Esophagus squamous epithelium (tissue), 5 donors: Measurements from ENCODE around the gene NMT1. TPM values are rescaled to one million over a fixed set of nuclear protein-coding genes. Genes with fewer than 3 reads are reported as not detected.
A peak's percentile ranks its signal among the peaks of the same experiment; 100 is the strongest.

Source experiments
- DNase-seq: peaks from one replicate; lab custom pipeline; 2025; lab: John Stamatoyannopoulos, UW
- H3K27ac ChIP-seq, 4 donors: fragments of 200-600 bp; sonication (generic); one replicate each; pipeline ENCODE4 v1.5.1; 2016 to 2019; ENCODE audit warnings: mild to moderate bottlenecking in 1 of 4
- H3K27me3 ChIP-seq, 4 donors: fragments of 200-600 bp; sonication (generic); 1 replicate in 3 of 4; 2 replicates in 1 of 4; pipeline versions ENCODE4 v1.5.1 to v1.6.0; 2017 to 2021; ENCODE audit warnings: antibody characterized with exemption in 1 of 4
- H3K36me3 ChIP-seq, 3 donors: fragments of 200-600 bp; sonication (generic); one replicate each; pipeline ENCODE4 v1.5.1; 2016 to 2019
- H3K4me1 ChIP-seq, 3 donors: fragments of 200-600 bp; sonication (generic); one replicate each; pipeline ENCODE4 v1.5.1; 2017 to 2019
- H3K4me3 ChIP-seq, 4 donors: fragments of 200-600 bp; sonication (generic); 1 replicate in 3 of 4; 2 replicates in 1 of 4; pipeline ENCODE4 v1.5.1; 2016 to 2019; ENCODE audit warnings: mild to moderate bottlenecking in 2 of 4, moderate library complexity in 1 of 4
- H3K9me3 ChIP-seq, 3 donors: fragments of 200-600 bp; sonication (generic); one replicate each; pipeline ENCODE4 v1.5.1; 2016 to 2019
- POLR2A ChIP-seq, 4 donors: fragments of 450-650 bp; IDR thresholded peaks; one replicate each; pipeline ENCODE4 v1.6.1; 2017; ENCODE audit warnings: antibody characterized with exemption in 4 of 4, mild to moderate bottlenecking in 4 of 4, moderate library complexity in 3 of 4
- WGBS, 2 donors: methylation state at CpG; one replicate each; pipeline ENCODE4 v1.1.5; 2018; 5-methylcytosine and 5-hydroxymethylcytosine counted together
- intact Hi-C: fragments of 100-400 bp; cut with DNase I; formaldehyde crosslinking; loops from one replicate; pipeline ENCODE4 v1.15.0; 2022
- total RNA-seq, 4 donors: library from RNA; depleted of rRNA; stranded (reverse); fragments of >200 nt; gene quantifications; one replicate each; pipeline ENCODE4 v1.1.0, GENCODE V29; 2016
- TF ChIP-seq, protein P1 (sequence below), 6 experiments: fragments of 450-650 bp in 4 of 6; fragments of 200-600 bp in 2 of 6; sonication (generic) in 2 of 6; IDR thresholded peaks; one replicate each; pipeline ENCODE4 v1.5.1; 2016 to 2019; ENCODE audit warnings: antibody characterized with exemption in 6 of 6, mild to moderate bottlenecking in 4 of 6, moderate library complexity in 4 of 6
- donor health status: DM: yes; HTN: yes; CAD: no.

NMT1 gene
- total RNA-seq, 4 donors from 2014 or later = 54.6 to 66.2 (median 57.8) TPM

DNA sequence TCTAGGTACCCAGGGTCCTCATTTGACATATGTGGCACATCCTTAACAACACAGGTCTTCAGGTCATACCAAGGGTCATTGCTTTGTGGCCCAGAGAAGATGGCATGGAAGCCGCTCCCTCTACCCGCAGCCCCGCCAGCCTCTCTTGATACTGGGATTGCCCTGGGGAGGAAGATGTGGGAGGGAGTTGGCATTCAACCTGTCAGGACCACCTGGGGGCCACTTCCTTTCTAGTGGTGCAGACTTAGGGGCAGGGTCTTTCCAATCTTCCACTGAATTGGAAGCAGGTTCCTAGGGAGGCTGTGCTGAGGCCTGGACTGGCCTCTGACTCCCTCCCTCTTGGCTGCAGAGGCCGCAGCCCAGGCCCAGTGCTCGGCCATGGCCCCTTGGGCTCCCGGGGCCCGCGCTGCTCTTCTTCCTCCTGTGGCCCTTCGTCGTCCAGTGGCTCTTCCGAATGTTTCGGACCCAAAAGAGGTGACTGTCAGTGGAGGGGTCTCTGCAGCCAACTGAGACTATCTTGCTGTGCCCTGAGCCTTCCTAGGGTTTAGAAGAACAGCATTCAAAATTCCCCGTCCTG is 82.1 kb downstream of the NMT1 start:
- Histone ChIP-seq H3K36me3 (peaks cover 0 to 10% (median 0%) of the 10 kb centered on the region in 3 donors), H3K27me3 (no peaks in the 10 kb centered on the region), H3K4me1 (peaks cover 17 to 47% (median 21%) of the 10 kb centered on the region in 3 donors), H3K4me3 (peak overlapping the region in 3 of 4 donors; percentile 59 to 73 (median 59)), H3K27ac (peak overlapping the region; percentile 90 to 95 (median 94)), H3K9me3 (no peaks in the 10 kb centered on the region)
- intact Hi-C loops = no loop called here
- TF ChIP-seq, protein P1, sequence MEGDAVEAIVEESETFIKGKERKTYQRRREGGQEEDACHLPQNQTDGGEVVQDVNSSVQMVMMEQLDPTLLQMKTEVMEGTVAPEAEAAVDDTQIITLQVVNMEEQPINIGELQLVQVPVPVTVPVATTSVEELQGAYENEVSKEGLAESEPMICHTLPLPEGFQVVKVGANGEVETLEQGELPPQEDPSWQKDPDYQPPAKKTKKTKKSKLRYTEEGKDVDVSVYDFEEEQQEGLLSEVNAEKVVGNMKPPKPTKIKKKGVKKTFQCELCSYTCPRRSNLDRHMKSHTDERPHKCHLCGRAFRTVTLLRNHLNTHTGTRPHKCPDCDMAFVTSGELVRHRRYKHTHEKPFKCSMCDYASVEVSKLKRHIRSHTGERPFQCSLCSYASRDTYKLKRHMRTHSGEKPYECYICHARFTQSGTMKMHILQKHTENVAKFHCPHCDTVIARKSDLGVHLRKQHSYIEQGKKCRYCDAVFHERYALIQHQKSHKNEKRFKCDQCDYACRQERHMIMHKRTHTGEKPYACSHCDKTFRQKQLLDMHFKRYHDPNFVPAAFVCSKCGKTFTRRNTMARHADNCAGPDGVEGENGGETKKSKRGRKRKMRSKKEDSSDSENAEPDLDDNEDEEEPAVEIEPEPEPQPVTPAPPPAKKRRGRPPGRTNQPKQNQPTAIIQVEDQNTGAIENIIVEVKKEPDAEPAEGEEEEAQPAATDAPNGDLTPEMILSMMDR (IDR thresholded peaks at IDR 0.05) = no peak
- TF ChIP-seq POLR2A (IDR thresholded peaks at IDR 0.05) = no peak
- DNase-seq = no peak
- WGBS, 2 donors = 57 to 90% methylated on average over 2 to 8 of the region's 13 CpGs

DNA sequence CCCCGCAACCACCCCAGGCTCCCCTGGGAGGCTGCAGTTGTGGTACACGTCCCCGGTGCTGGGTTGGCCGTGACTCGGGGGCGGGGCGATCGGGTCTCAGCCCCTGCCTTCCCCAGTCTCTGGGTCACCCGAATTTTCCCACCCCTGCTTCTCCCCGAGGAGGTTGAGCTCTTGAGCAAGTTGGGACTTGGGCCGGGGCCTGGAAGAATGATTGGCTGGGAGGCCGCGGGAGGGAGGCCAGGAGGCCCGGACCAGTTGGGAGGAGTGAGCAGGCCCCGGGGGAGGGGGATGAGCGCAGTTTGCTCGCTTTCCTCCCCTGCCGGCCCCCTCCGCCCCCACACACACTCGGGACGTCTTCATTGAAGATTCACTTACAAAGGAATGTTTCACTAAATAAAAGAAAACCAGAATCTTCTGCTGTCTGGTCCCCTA is 82.7 kb downstream of the NMT1 start:
- intact Hi-C loops = no loop called here

DNA sequence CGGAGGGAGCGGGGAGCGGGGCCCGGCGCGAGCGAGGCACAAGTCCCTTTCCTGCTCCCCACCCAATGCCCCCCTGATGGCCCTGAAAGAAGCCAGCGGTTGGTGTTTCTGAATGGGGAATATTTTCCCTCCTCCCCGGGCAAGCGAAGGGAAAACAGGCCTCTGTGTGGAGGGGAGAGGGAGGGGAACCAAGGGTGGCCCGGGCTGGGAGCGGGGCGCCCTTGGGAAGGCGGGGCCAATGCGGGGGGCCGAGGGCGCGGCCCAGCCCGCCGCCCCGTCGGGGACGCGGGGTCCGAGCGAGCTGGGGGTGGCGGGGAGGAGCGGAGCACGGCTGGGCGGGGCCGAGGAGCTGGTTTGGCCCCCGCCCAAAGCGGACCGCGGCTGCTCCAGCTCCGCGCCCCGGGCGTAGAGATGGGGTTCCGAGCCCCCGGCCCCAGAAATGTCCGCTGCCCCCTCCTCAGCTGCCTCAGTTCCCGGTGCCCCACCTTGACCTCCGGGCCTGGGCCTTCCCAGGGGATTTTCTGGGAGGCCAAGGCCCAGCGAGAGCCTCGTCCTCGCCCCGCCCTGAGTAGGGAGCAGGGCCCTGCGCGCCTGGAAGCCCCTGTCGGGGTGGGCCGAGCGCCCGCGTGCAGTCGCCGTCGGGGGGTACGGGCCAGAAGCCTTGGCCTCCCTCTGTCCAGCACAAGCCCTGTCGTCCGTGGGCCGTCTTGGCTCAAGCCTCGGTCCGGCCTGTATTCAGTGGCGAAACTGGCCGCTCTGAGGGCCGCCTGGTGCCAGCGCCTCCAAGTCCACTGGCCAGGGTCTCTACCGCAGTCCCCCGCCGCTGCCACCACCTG is 83.3 kb downstream of the NMT1 start:
- 8 to 14% methylated on average over 6 to 8 of the region's 71 CpGs for WGBS, 2 donors
- H3K36me3 ChIP-seq = peaks cover 0 to 2% (median 0%) of the 10 kb centered on the region in 3 donors
- peak overlapping the region; percentile 90 to 95 (median 94) for H3K27ac ChIP-seq
- intact Hi-C loops = no loop called here
- no peak for DNase-seq
- peak overlapping the region; percentile 43 to 73 (median 59) for H3K4me3 ChIP-seq
- no peaks in the 10 kb centered on the region for H3K27me3 ChIP-seq
- peak in 2 of 4 donors; percentile 1 to 14 for TF ChIP-seq POLR2A (IDR thresholded peaks at IDR 0.05)
- TF ChIP-seq, protein P1 (IDR thresholded peaks at IDR 0.05) = no peak
- H3K9me3 ChIP-seq = no peaks in the 10 kb centered on the region
- peaks cover 17 to 46% (median 21%) of the 10 kb centered on the region in 3 donors for H3K4me1 ChIP-seq

More for the DNA sequence above, 82.7 kb downstream of the NMT1 start:
- peaks cover 0 to 8% (median 0%) of the 10 kb centered on the region in 3 donors for H3K36me3 ChIP-seq
- no peak for DNase-seq
- H3K9me3 ChIP-seq = no peaks in the 10 kb centered on the region
- TF ChIP-seq, protein P1 (IDR thresholded peaks at IDR 0.05) = no peak
- TF ChIP-seq POLR2A (IDR thresholded peaks at IDR 0.05) = peak in 2 of 4 donors; percentile 13 to 26
- H3K27me3 ChIP-seq = no peaks in the 10 kb centered on the region
- H3K27ac ChIP-seq = peak overlapping the region; percentile 90 to 95 (median 94)
- H3K4me3 ChIP-seq = peak overlapping the region; percentile 43 to 73 (median 59)
- 8% methylated on average over 8 of the region's 21 CpGs; no CpG with 5 or more reads in 1 of the 2 donors for WGBS, 2 donors
- peaks cover 17 to 46% (median 21%) of the 10 kb centered on the region in 3 donors for H3K4me1 ChIP-seq

DNA sequence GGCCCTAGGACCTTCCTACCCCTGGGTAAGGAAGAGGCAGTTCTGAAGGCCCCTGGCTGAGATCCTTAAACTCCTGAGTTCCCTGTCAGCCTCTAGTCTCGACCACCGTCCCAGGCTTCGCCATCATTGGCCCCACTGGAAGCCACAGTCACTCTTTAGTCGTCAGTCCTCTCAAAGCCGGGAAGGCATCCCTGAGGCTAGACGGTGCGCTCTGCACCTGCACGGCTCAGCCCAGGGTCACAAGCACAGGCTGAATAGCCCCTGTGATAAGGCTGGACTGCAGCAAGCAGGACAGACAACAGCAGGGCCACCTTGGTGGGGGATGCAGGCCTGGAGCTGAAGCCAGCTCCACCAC is 83.9 kb downstream of the NMT1 start:
- Histone ChIP-seq H3K27me3 (no peaks in the 10 kb centered on the region), H3K4me1 (peaks cover 17 to 46% (median 21%) of the 10 kb centered on the region in 3 donors), H3K9me3 (no peaks in the 10 kb centered on the region), H3K4me3 (peak overlapping the region; percentile 43 to 73 (median 59)), H3K27ac (peak overlapping the region; percentile 90 to 95 (median 94)), H3K36me3 (no peaks in the 10 kb centered on the region)
- 67 to 72% methylated on average over 3 to 8 of the region's 8 CpGs for WGBS, 2 donors
- no peak for DNase-seq
- intact Hi-C loops = no loop called here
- TF ChIP-seq POLR2A (IDR thresholded peaks at IDR 0.05) = no peak

DNA sequence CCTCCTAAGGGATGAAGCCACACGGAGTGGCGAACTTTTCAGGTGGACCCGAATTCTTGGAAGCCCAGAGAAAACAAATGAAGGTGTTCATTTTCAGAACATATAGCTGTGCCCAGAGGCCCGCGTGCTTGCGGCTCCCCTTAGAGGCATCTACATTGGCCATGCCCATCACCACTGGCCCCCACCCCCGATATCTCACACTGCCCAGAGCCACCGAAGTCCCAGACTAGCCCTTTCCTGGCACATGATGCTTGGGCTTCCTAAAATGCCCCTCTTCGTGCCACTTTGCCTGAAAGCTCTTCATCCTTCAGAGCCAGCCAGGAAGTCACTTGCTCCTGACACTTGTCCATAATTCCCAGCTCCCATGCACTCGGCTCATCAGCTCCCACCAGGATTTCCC is 85.0 kb downstream of the NMT1 start:
- no peaks in the 10 kb centered on the region for H3K27me3 ChIP-seq
- peak overlapping the region; percentile 96 to 99 (median 97) for H3K27ac ChIP-seq
- no peaks in the 10 kb centered on the region for H3K36me3 ChIP-seq
- intact Hi-C loops = no loop called here
- no peaks in the 10 kb centered on the region for H3K9me3 ChIP-seq
- no peak for DNase-seq
- WGBS, 2 donors = 89% methylated on average over 9 to 10 of the region's 10 CpGs
- TF ChIP-seq, protein P1 (IDR thresholded peaks at IDR 0.05) = no peak
- TF ChIP-seq POLR2A (IDR thresholded peaks at IDR 0.05) = no peak
- no peak overlapping the region for H3K4me3 ChIP-seq
- H3K4me1 ChIP-seq = peaks cover 18 to 57% (median 25%) of the 10 kb centered on the region in 3 donors
